Astrocyte of the spinal cord (primary cell): ENCODE results near the gene KCNF1.

Experiments
- DNase-seq: peaks from one replicate; pipeline ENCODE4 v3.0.0; 2011; ENCODE audit warnings: low read depth, low spot score
- H3K4me3 ChIP-seq: 2 replicates; pipeline ENCODE4 v1.5.1; 2011; ENCODE audit warnings: low read depth, mild to moderate bottlenecking, low read length, moderate library complexity
- in situ Hi-C: cut with HindIII; loops from 2 replicates; pipeline ENCODE4 v1.10.0; 2017; ENCODE audit warnings: low sequenced_read_pairs
- TF ChIP-seq, protein P1 (sequence below): IDR thresholded peaks from 2 replicates; pipeline ENCODE4 v1.5.1; 2012; ENCODE audit warnings: low read depth, mild to moderate bottlenecking, low read length, inconsistent platforms

The KCNF1 gene

DNA sequence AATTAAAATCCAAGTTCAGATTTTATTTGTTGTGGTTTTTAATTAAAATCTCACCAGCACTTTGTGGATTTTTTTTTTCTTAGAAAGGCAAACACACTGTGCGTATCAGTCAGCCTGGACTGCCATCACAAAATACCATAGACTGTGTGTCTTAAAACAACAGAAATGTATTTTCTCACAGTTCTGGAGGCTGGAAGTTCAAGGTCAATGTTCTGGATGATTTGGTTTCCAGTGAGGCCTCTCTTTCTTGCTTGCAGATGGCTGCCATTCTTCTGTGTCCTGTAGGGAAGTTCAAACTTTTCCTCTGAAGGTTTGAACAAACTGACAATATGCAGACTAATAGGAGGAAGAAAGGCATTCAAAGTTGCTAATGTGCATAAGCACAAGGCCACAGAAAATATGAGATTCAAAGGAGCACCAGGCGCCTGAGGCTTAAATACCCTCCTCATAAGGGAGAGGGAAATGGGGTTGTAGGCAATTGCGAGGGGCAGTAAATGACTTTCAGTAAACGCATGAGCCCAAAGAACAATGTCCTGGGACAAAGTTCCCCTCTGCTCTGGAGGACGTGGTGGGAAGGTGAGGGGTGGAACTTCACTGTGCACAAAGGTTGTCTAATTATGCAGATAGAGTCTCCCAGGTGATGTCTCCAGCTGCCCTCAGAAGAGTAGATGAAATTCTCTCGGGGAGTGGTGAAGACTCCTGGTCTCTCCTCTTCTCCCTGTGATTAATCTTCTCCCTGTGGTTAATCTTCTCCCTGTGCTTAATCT is 26.5 kb upstream of the KCNF1 start:
- TF ChIP-seq, protein P1, sequence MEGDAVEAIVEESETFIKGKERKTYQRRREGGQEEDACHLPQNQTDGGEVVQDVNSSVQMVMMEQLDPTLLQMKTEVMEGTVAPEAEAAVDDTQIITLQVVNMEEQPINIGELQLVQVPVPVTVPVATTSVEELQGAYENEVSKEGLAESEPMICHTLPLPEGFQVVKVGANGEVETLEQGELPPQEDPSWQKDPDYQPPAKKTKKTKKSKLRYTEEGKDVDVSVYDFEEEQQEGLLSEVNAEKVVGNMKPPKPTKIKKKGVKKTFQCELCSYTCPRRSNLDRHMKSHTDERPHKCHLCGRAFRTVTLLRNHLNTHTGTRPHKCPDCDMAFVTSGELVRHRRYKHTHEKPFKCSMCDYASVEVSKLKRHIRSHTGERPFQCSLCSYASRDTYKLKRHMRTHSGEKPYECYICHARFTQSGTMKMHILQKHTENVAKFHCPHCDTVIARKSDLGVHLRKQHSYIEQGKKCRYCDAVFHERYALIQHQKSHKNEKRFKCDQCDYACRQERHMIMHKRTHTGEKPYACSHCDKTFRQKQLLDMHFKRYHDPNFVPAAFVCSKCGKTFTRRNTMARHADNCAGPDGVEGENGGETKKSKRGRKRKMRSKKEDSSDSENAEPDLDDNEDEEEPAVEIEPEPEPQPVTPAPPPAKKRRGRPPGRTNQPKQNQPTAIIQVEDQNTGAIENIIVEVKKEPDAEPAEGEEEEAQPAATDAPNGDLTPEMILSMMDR: no peak
- in situ Hi-C loops: no loop called here
- no peak for DNase-seq

GRCh38 chr2:10887476-10887875 is 24.3 kb upstream of the KCNF1 start:
- H3K4me3 ChIP-seq: no peak overlapping the region
- TF ChIP-seq, protein P1: no peak
- in situ Hi-C loops: no loop called here
- no peak for DNase-seq

More for the DNA sequence above, 26.5 kb upstream of the KCNF1 start:
- H3K4me3 ChIP-seq: no peak overlapping the region

DNA sequence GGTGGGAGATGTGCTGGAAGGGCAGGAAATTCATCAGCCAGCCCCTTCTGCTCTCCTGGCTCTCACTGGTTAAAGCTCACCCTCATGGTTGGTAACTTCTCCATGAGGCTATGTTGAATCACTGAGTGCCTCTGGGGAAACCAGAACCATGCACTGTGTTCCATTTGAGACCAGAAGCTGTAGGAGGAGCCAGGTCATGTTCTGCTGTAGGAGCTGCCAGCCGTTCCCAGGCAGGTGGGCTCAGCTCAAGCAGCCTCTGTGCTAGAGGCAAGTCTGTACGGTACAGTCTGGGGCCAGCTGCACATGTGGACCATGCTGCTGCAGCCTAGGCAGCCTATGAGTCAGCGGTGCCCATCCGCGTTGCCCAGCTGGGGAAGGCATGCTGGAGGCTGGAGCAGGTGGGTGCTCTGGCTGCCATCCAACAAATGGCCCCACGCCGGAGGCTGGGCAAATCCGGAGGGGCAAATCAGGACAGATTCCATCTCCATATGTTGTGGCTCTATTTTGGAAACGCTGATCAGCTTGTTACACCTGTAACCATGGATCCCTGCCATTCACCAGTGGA is 22.0 kb upstream of the KCNF1 start:
- in situ Hi-C loops: no loop called here
- no peak for DNase-seq
- TF ChIP-seq, protein P1: no peak
- H3K4me3 ChIP-seq: no peak overlapping the region

DNA sequence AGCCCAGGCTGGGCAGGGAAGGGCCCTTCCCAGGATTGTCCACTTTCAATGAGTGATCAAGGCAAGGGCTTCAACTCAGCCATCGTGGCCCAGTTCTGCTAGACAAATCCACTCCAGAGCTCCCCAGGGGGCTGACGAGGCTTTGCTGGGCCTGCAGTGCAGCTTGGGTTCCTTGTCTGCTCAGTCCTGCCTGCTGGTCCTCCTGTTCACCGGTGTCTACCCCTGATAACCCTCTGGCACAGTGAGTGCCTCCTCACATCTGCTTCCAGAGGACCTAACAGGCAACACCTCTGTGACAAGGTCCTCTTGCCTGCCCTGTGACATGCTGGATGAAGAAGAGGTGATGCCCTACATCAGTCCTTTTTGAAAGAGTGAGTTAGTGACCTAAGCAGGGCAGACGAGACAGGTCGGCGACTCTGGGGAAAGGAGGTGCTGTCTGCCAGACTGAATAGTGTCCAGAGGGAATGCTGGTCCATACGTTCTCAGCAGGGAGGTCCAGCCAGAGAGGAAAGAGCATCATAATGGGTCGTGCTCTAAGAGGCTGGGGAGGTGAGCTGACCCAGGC is 20.9 kb upstream of the KCNF1 start:
- in situ Hi-C loops: no loop called here
- H3K4me3 ChIP-seq: no peak overlapping the region
- DNase-seq: no peak
- TF ChIP-seq, protein P1: no peak

DNA sequence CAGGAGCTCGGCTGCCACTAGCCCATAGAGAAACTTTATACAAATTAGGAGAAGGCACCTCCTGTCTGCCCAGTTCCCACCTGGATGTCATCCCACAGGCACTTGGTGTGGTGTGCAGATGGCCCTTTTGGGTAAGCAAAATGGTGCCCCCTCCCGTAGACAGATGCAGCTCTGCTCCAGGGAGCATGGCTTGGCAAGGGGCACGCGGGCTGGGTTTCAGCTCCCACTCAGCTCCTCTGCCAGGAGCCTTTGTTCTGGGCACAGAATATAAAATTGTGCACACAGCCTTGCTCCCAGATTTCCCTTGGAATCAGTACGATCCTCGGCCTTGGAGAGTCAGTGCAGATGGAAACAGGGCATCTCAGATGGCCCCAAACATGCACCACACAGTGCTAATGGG is 20.3 kb upstream of the KCNF1 start:
- TF ChIP-seq, protein P1: no peak
- DNase-seq: no peak
- no peak overlapping the region for H3K4me3 ChIP-seq
- in situ Hi-C loops: no loop called here

GRCh38 chr2:10891848-10892247 is 19.9 kb upstream of the KCNF1 start:
- TF ChIP-seq, protein P1: no peak
- no peak for DNase-seq
- in situ Hi-C loops: no loop called here
- H3K4me3 ChIP-seq: no peak overlapping the region
